HFFc6 (cell line): Measurements from ENCODE around the gene PNPLA7. TPM values are rescaled to one million over a fixed set of nuclear protein-coding genes. Genes with fewer than 3 reads are reported as not detected.
"Not testable (repeated sequence)": the region's sequence is repeated elsewhere in the genome, so short reads cannot be mapped to it uniquely, and the experiment has no call there.

ENCODE experiments used
- DNase-seq: peaks from one replicate; pipeline ENCODE4 v3.0.0-alpha.2; 2018
- H3K27ac Mint-ChIP-seq: 2 replicates; pipeline ENCODE4 v1.8.0; 2020; ENCODE audit warnings: mild to moderate bottlenecking, mixed read lengths
- H3K27me3 Mint-ChIP-seq: 2 replicates; pipeline ENCODE4 v1.8.0; 2021; ENCODE audit warnings: mild to moderate bottlenecking, moderate library complexity, mixed read lengths; ENCODE audit not compliant: insufficient read depth
- H3K36me3 Mint-ChIP-seq: 2 replicates; pipeline ENCODE4 v1.8.0; 2021; ENCODE audit warnings: low read depth, mixed read lengths
- H3K4me1 Mint-ChIP-seq: 2 replicates; pipeline ENCODE4 v1.8.0; 2020; ENCODE audit warnings: low read depth, mixed read lengths
- H3K4me3 Mint-ChIP-seq: 2 replicates; pipeline ENCODE4 v1.8.0; 2020; ENCODE audit warnings: mild to moderate bottlenecking, moderate library complexity, mixed read lengths
- H3K9me3 Mint-ChIP-seq: 2 replicates; pipeline ENCODE4 v1.8.0; 2020; ENCODE audit warnings: mild to moderate bottlenecking, mixed read lengths
- CTCF ChIP-seq: fragments of 200-600 bp; sonication (generic); IDR thresholded peaks from 2 replicates; pipeline ENCODE4 v1.5.0; 2021; ENCODE audit warnings: antibody characterized with exemption, mild to moderate bottlenecking
- total RNA-seq, 6 experiments: library from RNA; stranded (reverse); fragmentation: NEBNext Ultra II Directional; extraction: Animal tissue kit (Norgen Biotek cat#: 25700); gene quantifications; 2 replicates in 1 of 6; 3 replicates in 5 of 6; pipeline ENCODE4 v1.2.3, GENCODE V29; 2021

PNPLA7 gene
- total RNA-seq, 6 experiments from 2014 or later = 0.20 to 0.90 (median 0.52) TPM

DNA sequence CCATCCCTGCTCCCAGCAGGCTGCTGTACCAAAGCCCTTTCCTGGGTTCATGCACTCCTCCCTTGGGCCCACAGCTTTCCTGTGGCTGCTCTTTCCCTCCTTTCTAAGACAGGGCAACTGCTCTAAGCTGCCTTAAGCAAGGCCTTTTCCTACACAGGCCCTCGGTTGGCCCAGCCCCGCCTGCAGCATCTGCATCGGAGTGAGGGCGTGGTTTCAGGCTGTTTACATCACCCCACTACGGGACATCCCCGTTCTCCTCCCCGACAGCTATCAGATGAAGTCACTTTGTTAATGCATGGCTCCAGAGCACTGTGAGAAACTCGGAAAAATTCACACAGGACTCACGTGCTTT, 25.1 kb upstream of the PNPLA7 start:
- DNase-seq = no peak
- H3K4me1 Mint-ChIP-seq = peaks cover 33% of the 10 kb centered on the region
- H3K9me3 Mint-ChIP-seq = no peaks in the 10 kb centered on the region; the same call in 1 of the 2 replicates
- no peaks in the 10 kb centered on the region; the same call in 1 of the 2 replicates for H3K27me3 Mint-ChIP-seq
- H3K27ac Mint-ChIP-seq = no peak overlapping the region
- no peak overlapping the region for H3K4me3 Mint-ChIP-seq
- H3K36me3 Mint-ChIP-seq = peaks cover 29% of the 10 kb centered on the region
- no peak for TF ChIP-seq CTCF

DNA sequence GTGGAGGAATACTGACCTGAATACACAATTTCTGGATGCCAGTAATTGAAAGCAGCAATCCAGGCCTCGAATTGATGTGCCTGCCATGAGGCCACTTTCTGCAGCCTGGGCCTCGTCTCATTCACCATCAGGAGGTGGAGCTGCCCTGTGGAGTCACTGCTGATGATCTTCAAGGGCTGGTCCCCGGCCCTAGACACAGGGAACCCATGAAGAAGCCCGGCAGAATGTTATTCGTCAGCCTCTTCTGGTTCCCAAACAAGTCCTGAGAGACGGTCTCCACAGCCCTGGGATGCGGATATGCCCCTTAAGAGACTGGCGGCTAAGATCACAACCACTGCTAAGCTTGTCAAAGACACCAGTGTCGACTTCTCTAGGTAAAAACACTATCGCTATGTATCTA, 24.0 kb upstream of the PNPLA7 start:
- H3K4me1 Mint-ChIP-seq = peaks cover 30% of the 10 kb centered on the region
- no peak overlapping the region for H3K4me3 Mint-ChIP-seq
- no peak for DNase-seq
- H3K27ac Mint-ChIP-seq = no peak overlapping the region
- H3K36me3 Mint-ChIP-seq = peaks cover 32% of the 10 kb centered on the region
- H3K9me3 Mint-ChIP-seq = no peaks in the 10 kb centered on the region; the same call in 1 of the 2 replicates
- TF ChIP-seq CTCF = no peak
- H3K27me3 Mint-ChIP-seq = no peaks in the 10 kb centered on the region; the same call in 1 of the 2 replicates

DNA sequence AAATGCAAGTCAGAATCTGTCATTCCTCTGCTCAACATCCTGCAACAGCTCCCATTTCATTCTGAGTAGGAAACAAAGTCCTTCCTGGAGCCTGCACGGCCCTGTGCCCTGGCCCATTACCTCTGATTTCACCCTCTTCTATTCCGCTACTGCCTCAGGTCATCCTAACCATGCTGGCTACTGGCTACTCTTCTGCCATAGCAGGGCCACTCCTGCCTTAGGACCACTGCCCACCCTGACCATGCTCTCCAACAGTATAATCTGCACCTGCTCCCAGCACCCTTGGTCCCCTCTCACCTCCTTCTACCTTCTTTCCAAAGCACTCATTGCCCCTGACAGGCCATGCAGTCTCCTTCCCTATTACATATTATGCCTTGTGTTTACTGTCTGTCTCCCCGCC, 20.4 kb upstream of the PNPLA7 start:
- no peak for DNase-seq
- no peak for TF ChIP-seq CTCF
- peaks cover 29% of the 10 kb centered on the region for H3K36me3 Mint-ChIP-seq
- peaks cover 3% of the 10 kb centered on the region for H3K4me1 Mint-ChIP-seq
- H3K9me3 Mint-ChIP-seq = no peaks in the 10 kb centered on the region; the same call in 1 of the 2 replicates
- no peaks in the 10 kb centered on the region; the same call in 1 of the 2 replicates for H3K27me3 Mint-ChIP-seq
- peak overlapping the region; percentile 32; the same call in 1 of the 2 replicates for H3K4me3 Mint-ChIP-seq
- H3K27ac Mint-ChIP-seq = peak overlapping the region; percentile 43; the same call in 1 of the 2 replicates

DNA sequence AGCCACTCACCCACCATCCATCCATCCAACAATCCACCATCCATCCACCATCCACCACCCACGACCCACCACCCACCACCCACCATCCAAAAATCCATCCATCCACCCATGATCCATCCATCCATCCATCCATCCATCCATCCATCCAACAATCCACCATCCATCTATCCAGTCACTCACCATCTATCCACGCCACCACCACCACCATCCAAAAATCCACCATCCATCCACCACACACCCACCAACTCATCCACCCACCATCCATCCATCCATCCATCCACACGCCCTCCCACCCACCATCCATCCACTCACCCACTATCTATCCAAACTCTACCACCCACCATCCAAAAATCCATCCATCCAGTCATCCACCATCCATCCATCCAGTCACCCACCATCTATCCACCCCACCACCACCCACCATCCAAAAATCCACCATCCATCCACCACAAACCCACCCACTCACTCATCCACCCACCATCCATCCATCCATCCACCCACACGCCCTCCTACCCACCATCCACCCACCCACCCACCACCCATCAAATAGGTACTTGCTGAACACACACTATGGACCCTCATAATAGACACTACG, 19.5 kb upstream of the PNPLA7 start:
- H3K4me3 Mint-ChIP-seq = no peak overlapping the region

DNA sequence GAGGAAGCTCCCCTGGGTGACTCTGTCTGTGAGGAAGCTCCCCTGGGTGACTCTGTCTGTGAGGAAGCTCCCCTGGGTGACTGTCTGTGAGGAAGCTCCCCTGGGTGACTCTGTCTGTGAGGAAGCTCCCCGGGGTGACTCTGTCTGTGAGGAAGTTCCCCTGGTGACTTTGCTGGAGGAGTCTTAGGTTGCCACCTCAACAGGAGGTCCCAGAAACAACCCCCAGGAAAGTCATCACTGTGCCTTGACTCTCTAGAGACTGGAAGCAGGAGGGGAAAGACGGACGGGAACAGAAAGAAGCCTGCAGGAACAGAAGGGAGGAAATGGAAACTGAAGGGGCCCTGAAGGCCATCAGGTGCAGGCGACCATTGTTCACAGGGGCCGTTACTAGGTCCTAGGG, 18.2 kb upstream of the PNPLA7 start:
- not testable (repeated sequence) for H3K27me3 Mint-ChIP-seq, H3K9me3 Mint-ChIP-seq, H3K27ac Mint-ChIP-seq, H3K4me1 Mint-ChIP-seq, DNase-seq, H3K4me3 Mint-ChIP-seq
- peaks cover 29% of the 10 kb centered on the region for H3K36me3 Mint-ChIP-seq

More for the DNA sequence above, 19.5 kb upstream of the PNPLA7 start:
- H3K9me3 Mint-ChIP-seq = no peaks in the 10 kb centered on the region; the same call in 1 of the 2 replicates
- no peak for TF ChIP-seq CTCF
- H3K4me1 Mint-ChIP-seq = no peaks in the 10 kb centered on the region
- H3K27ac Mint-ChIP-seq = no peak overlapping the region
- no peak for DNase-seq
- H3K27me3 Mint-ChIP-seq = no peaks in the 10 kb centered on the region; the same call in 1 of the 2 replicates
- peaks cover 21% of the 10 kb centered on the region for H3K36me3 Mint-ChIP-seq

DNA sequence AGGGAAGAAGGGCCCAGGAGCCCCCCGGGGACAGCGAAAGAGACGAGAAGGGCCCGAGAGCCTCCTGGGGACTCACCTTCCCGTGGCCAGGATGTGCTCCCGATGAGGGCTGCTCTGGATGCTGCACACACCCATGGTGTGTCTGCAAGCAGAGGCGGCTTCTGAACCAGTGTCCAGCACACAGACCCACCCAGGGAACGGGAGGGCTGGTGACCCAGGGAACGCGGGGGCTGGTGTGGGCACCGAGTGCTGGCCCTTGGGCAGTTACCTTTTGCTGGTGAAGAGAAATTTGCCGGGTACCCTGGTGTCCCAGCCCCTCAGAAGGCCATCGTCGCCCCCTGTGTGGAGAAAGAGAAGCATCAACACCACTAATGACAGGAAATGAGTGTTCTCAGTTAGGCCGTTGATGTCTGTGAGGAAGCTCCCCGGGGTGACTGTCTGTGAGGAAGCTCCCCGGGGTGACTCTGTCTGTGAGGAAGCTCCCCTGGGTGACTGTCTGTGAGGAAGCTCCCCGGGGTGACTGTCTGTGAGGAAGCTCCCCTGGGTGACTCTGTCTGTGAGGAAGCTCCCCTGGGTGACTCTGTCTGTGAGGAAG, 14.7 kb upstream of the PNPLA7 start:
- no peaks in the 10 kb centered on the region; the same call in 1 of the 2 replicates for H3K4me1 Mint-ChIP-seq
- peaks cover 25% of the 10 kb centered on the region for H3K36me3 Mint-ChIP-seq
- no peak for DNase-seq
- H3K27ac Mint-ChIP-seq = no peak overlapping the region
- no peaks in the 10 kb centered on the region for H3K27me3 Mint-ChIP-seq
- H3K9me3 Mint-ChIP-seq = no peaks in the 10 kb centered on the region
- no peak for TF ChIP-seq CTCF
- H3K4me3 Mint-ChIP-seq = no peak overlapping the region
